DMS153 treated with DMSO at 0.1 percent for 48 hours (cell line): Measurements from ENCODE around the gene CDH18.

Experiments
- DNase-seq: peaks from one replicate; lab custom pipeline; 2025; ENCODE audit not compliant: unreplicated experiment; lab: John Stamatoyannopoulos, UW

Gene CDH18

GRCh38 chr5:19739671-19740070, 248.3 kb downstream of the CDH18 start:
- DNase-seq = no peak

GRCh38 chr5:19734776-19735175, 253.2 kb downstream of the CDH18 start:
- peak; percentile 71 for DNase-seq

DNA sequence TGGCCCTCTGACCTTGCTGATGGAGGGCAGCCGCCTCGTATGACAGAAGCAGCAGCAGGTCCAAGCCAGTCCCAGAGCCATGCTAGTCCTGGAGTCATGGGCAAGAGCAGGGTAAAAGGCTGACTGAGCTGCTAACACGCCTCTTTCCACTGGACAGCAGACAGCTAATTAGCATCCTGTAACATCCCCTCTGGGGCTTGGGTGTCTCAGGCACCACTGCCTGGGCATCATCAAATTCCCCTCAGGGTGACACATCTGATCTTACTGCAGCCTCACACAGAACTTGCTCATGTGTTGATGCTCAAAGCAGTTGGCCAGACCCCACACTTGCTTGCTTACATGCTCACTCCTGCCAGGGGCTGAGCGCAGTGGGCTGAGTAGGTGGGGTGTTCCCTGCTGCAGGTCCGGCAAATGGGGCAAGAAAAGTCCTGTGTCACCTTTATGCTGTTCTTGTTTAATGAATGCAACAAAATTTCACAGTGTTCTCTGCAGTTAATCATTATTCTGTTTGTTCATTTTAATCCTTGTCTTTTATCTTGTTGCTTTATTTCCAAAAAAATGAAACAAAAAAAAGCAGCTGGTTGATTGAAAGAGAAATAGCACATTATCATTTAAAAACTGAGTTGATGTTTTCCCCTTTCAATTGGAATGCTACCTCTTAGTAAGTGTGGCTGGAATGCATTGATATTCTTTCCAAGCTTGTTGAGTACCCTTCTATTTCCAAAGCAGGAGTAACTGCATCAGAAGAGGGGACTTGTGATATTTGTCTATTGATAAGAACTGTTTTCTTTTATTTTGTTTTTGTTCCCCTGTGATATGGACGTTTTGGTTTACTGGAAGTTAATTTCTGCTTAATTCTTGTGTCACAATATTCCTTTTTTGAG, 254.1 kb downstream of the CDH18 start:
- no peak for DNase-seq

GRCh38 chr5:19728571-19728970, 259.4 kb downstream of the CDH18 start:
- no peak for DNase-seq

DNA sequence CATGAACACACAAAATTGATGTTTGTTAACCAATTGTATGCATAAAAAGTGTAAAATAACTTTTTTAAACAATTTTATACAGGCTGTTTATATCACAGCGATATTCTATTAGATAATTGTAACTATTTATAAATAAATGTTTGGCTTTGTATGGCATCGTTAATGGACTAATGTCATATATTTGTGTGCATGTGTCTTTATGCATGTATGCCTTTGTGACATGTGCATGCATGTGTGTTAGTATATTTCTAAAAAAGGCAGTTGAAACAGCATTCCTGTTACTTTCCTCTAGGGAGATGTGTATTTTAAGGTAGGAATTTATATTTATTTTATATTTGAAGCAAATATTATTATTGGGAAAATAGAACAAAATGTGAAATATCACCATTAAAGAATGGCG, 268.9 kb downstream of the CDH18 start:
- DNase-seq = no peak

- no peak for DNase-seq
Observed at GRCh38 chr5:19713740-19714139, 274.3 kb downstream of the CDH18 start.

DNA sequence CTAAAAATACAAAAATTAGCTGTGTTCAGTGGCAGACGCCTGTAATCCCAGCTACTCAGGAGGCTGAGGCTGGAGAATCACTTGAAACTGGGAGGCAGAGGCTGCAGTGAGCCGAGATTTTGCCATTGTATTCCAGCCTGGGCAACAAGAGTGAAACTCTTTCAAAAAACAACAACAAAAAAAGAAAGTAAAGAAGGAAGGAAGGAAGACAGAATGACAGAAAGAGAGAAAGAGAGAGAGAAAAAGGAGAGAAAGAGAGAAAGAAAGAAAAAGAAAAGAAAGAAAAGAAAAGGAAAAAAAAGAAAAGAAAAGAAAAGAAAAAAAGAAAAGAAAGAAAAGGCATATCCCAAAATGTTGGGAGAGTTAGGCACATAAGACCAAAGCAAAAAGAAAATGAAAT, 278.6 kb downstream of the CDH18 start:
- DNase-seq = no peak

DNA sequence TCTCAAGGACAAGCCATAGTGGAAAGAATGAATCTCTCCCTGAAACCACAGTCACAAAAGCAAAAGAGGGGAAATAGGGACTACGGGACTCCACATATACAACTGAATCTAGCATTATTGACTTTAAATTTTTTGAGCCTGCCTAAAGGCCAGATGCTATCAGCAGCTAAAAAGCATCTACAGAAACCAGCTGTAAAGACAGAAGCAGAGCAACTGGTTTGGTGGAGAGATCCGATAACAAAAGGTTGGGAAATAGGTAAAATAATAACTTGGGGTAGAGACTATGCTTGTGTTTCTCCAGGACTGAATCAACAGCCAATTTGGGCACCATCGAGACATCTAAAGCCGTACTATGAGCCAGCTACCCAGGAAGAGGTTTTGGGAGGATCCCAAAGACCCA, 281.2 kb downstream of the CDH18 start:
- no peak for DNase-seq

- no peak for DNase-seq
Observed at GRCh38 chr5:19701731-19702130, 286.3 kb downstream of the CDH18 start.

GRCh38 chr5:19694949-19695611, 292.9 kb downstream of the CDH18 start:
- DNase-seq = no peak

- DNase-seq = no peak
Observed at GRCh38 chr5:19690978-19691377, 297.0 kb downstream of the CDH18 start.

DNA sequence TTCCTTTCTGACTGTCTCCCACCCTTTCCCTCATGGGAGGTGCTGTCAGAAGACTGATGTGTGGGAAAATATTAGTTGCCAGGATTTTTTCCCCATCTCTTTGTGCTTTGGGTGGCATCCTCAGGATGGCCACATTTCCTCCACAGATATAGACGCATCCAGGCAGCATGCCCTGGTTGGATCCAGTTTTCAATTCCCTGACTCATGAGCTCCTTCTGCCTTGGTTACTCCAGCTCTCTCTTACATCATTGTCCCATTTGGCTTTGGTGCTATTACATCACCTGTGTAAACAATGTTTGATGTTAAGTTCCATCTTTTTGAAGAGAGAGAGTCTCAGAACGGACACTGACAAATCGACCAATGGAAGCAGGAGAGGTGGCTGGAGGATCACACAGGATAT, 302.5 kb downstream of the CDH18 start:
- DNase-seq = no peak

DNA sequence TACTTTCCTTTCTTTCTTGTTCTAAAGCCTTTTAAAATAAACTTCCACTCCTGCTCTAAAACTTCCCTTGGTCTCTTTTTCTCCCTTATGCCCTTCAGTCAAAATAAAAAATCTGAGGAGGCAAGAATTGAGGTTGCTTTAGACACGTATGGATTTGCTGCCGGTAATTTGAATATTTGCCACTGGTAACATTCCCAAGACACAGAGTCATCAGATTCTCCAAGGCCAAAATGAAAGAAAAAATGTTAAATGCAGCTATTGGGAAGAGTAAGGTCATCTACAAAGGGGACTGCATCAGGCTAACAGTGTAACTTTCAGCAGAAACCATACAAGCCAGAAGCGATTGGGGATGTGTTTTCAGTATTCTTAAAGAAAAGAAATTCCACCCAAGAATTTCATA, 311.1 kb downstream of the CDH18 start:
- no peak for DNase-seq

- DNase-seq = no peak
Observed at GRCh38 chr5:19660679-19661078, 327.3 kb downstream of the CDH18 start.

DNA sequence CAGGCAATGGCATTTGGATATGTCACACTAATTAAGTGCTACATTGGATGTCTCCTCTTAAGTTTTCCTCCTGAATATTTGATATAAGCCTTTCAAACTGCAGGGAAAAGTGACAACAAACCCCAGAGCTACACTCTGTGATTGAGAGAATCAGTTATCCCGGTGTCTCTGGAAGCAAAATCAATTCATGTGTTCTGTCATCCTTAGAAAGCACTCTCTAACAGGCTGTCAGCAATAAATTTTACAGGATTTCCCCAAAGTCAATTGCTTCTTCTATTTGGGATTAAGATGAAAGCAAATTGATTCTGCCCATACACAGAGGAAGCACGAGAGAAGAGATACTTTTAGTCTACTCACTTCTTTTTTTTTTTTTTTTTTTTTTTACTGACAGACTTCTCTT, 332.4 kb downstream of the CDH18 start:
- no peak for DNase-seq

- no peak for DNase-seq
Observed at GRCh38 chr5:19638461-19638860, 349.5 kb downstream of the CDH18 start.

DNA sequence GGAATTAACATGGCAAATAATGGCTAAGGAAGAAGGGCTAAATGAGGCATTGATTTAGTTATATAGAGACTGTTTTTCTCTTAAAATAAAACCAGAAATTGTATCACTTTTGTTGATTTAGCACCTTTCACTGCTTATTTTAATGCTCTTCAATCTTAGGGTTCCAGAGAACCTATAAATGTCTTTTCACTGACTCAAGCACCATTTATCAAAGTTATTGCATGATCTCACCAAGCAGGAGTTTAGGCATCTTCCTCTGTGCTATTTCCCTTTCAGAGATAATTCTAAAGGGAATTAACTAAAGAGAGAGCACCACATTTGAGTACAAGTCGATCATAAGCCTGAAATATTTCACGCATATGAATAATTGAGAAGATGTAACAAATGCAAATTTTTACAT, 357.1 kb downstream of the CDH18 start:
- DNase-seq = no peak

GRCh38 chr5:19626211-19626610, 361.8 kb downstream of the CDH18 start:
- no peak for DNase-seq

DNA sequence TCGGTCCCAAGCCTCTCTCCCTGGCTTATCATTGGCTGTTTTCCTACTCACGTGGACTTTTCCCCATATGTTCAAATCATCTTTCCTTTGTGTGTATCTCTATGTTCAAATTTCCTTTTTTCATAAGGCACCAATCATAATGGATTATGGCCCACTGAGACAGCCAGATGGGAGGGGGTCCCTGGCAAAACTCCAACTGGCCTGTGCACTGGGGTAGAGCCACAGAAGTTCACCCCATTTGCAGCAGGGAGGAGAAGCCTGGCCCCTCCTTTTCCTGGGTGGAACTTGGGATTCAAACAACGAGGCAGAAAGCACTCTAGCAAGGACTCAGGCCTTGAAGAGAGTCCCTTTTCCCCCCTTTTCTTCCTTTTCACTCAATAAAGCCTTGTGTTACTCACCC, 362.4 kb downstream of the CDH18 start:
- DNase-seq = no peak

DNA sequence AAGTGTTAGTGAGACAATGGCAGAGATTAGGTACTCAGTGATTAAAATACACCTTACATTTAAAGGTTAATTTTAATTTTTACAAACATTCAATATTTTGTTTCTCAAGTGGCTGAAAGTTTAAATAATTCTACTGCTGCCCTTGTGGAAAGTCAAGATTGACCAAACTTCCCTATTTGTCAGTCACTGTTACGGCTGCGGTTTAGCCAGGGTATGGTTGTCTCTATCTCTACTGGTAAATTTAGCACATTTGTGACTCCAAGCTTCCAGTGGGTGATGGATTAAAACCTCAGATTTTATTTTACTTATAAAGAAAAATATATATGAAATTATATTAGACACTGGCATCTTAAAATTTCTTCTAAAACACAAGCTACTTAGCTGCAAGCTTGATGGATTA, 368.4 kb downstream of the CDH18 start:
- DNase-seq = no peak

DNA sequence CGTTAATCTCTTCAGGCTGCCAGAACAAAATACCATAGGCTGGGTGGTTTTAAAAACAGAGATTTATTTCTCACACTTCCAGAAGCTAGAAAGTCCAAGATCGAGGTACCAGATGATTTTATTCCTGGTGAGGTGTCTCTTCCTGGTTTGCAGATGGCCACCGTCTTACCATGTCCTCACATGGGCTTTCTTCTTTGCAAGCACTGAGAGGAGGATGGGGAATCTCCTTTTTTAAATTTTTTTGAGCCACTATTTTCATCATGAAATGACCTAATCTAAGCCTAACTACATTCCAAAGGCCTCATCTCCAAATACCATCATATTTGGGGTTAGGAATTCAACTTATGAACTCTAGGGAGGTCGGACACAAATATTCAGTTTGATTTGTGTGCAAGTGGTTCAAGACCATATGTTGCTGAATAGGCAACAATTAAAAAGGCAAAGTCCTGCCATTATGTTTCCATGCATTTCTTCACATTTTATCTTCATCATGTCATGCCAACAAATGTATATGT, 371.2 kb downstream of the CDH18 start:
- no peak for DNase-seq

DNA sequence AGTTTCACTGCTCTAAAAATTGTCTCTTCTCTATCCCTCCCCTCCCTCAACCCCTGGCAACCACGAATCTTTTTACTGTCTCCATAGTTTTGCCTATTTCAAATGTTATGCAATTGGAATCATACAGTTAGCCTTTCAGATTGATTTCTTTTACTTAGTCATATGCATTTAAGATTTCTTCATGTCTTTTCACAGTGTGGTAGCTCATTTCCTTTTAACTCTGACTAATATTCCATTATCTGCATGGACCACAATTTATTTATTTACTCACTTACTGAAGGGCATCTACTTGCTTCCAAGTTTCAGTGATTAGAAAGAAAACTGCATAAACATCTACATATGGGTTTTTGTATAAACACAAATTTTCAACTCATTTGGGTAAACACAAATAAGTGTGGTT, 372.3 kb downstream of the CDH18 start:
- DNase-seq = no peak
